Stimulated activated naive CD4-positive, alpha-beta T cell treated with Interleukin-2 at 50 U/mL for 16 hours (primary cell): ENCODE data around the gene DNAI4.
"Not testable (repeated sequence)": the region's sequence is repeated elsewhere in the genome, so short reads cannot be mapped to it uniquely, and the experiment has no call there.

Source experiments
- DNase-seq: peaks from one replicate; lab custom pipeline; 2025; lab: John Stamatoyannopoulos, UW

The DNAI4 gene

DNA sequence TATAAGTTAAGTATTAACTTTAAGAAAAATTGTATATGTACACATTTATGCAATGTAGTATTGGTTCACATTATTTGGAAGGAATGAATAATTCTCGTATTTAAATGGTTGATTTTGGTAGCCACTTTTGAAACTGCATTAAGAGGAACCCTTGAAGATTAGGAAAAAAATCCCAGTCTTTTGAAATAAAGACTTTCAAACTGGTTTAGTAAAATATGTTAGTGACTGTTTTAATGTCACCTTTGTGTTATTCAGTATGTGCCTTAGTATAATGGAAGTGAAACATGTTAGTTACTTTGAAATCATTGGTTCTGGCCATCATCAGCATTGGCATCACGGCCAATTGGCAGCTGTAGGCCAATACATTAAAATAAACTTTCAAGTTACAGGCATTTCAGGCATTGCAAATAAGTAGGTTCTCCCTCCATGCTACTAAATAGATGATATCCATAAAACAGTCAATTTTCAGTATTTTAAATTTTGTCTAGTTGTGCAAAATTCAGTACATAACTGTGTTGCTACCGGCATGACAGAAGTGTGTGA is 4.6 kb upstream of the DNAI4 start:
- no peak for DNase-seq

DNA sequence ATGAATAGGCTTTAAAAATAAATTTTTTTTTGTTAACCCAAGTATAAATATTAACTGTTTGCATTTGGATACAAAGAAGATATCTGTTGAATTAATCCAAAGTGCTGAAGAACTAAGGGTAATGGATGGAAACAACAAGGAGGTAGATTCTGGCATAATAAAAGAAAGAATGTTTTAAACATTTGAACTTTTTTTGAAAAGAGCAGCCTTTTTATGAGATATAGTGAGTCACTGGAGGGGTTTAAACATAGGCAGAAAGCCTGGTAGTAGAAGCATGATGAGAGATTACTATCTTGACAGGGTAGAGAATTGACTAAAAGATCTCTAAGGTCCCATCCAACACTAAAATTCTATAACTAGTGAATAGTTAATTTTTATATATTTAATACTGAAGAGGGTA is 2.9 kb upstream of the DNAI4 start:
- no peak for DNase-seq

DNA sequence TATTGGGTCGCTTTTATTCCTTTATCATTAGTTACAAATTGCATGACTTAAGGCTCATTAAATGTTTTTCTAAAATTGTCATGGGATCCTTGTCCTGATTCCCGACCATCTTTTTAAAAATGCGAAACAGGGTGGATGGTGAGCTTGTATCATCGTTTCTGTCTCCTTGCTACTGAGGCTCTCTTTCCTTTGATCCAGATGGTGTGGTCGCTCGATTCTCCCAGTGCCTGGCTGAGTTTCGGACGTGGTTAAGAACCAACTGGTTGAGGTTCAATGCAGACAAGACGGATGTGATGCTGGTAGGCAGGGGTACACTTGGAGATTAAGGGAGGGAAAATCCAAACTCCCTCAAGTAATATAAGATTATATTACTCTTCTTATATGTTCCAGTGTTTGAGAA is 1.3 kb upstream of the DNAI4 start:
- no peak for DNase-seq

DNA sequence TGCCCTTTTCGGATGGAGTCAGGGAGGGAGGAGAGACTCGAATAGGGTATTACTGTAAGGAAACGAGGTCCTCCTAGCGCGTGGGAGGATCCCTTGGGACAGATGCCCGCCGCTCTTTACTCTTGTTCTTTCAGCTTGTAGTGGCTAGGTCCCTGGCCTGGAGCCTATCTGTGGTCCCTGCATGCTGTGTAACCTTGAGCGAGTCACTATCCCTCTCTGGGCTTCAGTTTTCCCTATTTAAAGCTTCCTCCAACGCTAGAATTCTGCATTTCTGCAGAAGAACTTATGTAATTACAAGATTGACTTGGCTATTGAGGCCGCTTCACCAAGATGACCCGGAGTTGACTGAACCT is 878 bp upstream of the DNAI4 start:
- DNase-seq: no peak

DNA sequence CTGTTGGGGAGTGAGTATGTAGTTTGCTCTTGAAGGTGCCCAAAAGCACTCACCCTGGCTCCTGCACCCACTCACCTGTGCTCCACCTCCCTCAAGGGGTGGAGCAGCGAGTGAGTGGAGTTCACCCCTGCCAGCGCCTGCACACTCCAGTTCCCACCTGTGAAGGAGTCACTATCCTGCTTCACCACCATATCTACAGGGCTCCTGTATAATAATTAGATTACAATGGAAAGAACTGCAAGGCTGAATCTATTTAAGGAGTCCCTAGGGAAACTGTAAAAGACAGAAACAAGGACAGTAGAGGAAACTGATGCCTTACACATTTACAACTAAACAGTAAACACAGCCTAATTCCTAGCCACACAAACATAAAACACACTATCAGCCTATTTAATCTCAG is 4.1 kb downstream of the DNAI4 start:
- no peak for DNase-seq

DNA sequence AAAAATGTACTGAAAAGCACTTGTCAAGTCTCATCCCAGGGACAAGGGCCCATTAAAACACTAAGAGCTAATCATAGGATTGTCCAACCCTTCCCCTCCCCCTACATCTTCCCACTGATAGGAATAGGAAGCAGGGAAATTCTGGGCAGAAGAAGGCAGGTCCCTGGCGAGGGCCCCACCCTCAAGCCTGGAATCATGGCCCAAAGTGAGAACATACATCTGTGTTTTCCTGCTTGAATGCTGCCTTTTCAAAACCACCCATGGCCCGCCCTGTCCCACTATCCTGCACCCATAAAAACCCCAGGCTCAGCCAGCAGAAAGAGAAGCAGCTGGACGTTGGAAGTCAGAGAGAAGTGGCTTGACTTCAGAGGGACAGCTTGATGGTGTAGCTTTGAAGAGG is 4.8 kb downstream of the DNAI4 start:
- DNase-seq: no peak

DNA sequence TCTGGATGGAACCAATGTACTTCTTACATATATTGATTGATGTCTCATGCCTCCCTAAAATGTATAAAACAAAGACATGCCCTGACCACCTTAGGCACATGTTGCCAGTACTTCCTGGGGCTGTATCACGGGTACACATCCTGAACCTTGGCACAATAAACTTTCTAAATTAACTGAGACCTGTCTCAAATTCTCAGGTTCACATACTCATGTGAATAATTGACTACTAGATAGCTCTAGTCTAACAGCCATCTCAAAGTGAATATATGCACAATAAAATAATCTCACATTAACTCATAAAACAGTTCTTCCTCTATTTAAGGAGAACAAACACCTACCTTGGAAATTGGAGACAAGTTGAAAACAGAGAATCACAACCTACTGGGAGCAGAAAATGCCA is 5.6 kb downstream of the DNAI4 start:
- DNase-seq: no peak

DNA sequence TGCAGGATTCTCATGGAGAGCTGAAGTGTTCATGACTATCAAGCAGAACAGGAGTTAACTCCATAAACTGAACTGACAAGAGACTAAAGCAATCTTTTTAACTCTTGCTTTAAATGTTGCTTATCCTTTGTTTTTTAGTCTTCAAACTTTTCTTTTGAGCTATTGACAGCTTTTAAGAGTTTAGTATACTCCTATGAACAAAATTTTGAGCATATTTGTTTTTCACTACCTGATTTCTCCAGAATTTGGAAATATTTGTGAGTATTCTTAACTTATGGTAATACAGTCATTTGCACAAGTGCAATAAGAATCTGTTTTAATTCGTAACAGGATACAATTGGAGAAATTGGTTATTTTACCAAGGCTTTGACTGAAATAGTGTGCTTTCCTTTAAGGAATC is 7.2 kb downstream of the DNAI4 start:
- DNase-seq: no peak

DNA sequence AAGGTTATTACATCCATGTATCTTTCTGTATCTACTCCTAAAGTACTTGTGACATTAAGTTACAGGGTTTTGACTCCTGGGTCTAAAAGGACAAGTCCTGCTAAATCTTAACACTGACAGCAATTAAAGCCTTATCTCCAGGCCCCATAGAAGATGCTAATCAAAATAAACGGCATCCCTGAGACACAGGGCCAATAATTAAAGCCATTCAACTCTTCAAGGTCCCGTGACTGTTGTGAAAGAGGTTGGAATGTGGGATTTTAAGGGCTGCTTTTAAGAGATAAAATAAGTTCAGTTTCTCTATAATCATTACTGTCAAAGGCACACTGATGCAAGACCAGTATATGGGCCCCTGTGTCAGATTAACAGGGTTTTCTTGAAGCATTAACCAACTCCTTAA is 8.3 kb downstream of the DNAI4 start:
- no peak for DNase-seq

DNA sequence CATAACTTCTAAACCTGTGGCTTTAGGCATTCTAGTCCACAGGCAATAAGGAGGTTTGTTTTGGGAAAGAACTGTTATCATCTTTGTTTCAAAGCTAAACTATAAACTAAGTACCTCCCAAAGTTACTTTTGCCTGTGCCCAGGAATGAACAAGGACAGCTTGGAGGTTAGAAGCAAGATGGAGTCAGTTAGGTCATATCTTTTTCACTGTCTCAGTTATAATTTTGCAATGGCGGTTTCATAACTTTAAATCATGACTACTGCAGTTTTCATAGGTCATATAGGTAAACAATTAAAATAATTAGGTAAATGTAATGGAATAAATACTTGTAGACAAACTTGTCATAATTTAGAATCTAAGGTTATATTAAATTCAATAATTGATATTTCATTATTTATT is 9.5 kb downstream of the DNAI4 start:
- not testable (repeated sequence) for DNase-seq

DNA sequence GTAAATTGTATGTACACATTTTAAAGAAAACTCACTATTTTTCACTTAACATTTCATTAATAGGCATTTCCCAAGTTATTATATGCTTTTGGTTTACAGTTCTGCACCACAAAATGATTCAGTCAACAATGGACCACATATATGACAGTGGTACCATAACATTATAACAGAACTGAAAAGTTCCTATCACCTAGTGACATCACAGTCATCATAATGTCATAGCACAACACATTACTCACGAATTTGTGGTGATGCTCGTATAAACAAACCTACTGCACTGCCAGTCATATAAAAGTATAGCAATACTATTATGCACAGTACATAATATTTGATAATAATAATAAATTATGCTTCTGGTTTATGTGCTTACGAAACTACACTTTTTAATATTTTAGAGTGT is 30.9 kb downstream of the DNAI4 start:
- no peak for DNase-seq

DNA sequence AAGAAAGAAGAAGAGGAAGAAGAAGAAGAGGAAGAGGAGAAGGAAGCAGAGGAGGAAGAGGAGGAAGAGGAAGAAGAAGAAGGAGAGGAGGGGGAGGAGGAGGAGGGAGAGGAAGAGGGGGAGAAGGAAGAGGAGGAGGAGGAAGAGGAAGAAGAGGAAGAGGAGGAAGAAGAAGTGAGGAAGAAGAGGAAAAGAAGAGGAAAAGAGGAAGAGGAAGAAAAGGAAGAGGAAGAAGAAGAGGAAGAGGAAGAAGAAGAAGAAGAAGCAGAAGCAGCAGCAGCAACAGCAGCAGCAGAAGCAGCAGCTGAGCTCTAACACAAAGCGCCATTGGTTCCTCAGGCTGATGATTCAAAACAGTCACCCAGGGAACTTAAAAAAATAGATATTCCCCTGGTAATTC is 34.0 kb downstream of the DNAI4 start:
- DNase-seq: no peak

DNA sequence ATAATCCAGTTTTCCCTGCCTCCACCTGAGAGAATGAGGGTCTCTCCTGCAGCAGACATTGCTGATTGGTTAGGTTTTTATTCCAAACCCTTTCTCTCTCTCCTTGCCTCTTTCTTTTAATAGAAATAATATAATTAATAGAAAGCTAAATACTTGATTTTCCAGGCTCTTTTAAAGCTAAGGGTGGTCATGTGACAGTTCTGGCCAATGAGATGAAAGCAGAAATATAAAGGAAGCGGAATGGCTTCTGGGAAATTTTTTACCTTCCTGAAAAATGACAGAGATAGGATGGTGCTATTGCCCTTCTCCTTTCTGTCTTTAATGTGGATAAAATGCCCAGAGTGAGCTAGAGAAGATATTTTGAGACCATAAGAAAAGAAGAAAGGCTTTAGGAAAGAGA is 35.6 kb downstream of the DNAI4 start:
- no peak for DNase-seq

DNA sequence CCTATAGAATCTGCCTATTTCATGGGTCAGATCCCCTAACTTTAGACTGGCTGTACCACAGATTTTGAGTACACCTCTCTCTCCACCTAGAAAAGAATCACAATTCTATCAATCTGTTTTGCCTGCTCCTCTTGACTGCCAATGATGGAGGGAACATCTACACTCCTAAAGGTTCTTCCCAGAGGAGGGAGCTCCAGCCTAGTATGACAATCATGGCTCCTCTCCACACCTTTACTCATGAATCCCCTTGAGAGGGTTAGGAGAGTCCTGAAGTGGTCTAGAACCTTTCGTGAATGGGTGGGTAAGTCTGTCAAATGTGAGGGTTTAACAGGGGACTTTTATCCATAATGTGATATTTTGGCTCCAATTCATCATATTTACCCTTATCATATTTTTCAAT is 48.0 kb downstream of the DNAI4 start:
- no peak for DNase-seq

DNA sequence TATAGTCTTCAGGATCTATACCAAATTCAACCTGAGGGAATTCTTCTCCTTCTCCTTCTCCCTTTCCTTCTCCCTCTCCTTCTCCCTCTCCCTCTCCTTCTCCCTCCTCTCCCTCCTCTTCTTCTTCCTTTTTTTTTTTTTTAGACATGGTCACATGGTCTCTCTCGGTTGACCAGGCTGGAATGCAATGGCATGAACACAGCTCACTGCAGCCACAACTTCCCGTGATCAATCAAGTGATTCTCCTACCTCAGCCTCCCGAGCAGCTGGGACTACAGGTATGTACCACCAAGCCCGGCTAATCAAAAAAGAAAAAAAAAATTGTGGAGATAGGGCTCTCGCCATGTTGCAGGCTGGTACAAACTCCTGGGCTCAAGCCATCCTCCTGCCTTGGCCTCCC is 51.5 kb downstream of the DNAI4 start:
- DNase-seq: no peak

DNA sequence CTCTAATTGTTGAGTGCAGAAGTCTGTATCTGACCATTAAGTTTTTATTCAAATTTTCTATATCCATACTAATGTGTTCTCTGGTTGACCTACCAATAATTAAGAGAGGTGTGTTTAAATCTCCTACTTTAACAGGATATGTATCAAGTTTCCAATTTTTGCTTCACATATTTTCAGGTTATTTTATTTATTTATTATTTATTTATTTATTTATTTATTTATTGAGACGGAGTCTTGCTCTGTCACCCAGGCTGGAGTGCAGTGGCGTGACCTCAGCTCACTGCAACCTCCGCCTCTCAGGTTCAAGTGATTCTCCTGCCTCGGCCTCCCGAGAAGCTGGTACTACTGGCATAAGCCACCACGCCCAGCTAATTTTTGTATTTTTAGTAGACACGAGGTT is 52.6 kb downstream of the DNAI4 start:
- DNase-seq: not testable (repeated sequence)

DNA sequence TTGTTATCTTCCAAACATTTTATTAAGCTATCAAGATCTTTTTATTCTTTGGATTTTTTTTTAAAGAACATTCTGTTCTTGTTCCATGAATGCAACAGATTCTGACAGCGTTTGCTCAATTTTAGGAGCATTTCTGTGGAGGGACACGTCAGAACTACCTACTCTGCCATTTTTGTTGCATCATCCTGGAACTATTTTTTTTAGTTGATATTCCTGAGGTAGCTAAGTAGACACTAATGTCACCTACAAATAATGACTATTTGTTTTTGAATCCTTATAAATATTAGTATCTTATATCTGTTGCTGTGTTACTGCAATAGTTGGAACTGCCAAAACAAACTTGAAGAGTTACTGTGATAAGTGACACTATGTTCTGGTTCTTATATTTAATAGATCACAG is 57.2 kb downstream of the DNAI4 start:
- no peak for DNase-seq

DNA sequence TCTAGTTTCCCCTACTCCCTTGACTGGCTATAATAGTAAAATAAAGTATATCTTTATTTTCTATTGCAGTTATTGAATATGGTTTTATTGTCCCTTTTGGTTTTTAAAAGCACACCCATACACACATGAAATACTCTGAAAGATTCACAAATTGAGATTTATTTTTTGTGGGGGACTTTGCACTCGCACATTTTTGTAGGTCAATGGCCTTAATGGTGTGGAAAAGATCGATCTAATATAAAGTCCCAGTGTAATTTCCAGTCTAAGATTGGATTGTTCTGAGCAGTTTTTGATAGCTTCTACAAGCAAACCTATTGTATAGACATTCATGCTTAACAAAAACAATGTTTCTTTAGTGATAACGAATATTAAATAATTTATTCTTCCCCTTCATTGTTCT is 64.1 kb downstream of the DNAI4 start:
- no peak for DNase-seq

DNA sequence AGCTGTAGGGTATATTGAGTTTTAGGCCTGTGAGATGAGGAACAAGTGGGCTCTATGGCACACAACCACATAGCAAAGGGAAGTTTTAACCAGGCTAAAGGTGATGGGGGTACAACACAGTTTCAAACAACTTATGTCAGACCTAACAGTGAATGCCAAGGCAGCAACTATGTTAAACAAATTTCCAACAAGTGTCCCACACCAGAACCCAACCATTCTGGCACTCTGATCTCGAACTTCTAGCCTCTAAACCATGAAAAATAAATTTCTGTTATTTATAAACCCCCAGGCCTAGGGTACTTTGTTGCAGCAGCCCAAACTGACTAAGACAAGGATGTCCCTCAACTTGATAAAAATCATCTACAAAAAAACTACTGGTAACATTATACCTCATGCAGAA is 71.3 kb downstream of the DNAI4 start:
- no peak for DNase-seq

DNA sequence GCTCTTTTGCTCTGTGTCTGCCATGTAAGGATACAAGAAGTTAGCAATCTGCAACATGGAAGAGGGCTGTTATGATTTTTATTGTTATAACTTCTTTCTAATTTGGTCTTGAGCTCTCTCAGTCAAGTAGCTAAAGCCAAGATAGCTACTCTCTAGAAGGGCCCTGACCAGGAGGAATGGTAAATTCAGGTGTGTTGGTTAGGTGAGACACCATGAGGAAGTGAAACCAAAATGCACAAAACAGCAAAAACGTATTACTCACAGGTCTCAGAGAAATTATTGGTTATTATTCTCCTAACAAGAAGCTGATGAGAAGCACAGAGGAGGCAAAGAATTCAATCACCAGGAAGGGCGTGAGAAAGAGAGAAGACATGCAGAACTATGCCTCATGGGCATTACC is 71.8 kb downstream of the DNAI4 start:
- DNase-seq: no peak

DNA sequence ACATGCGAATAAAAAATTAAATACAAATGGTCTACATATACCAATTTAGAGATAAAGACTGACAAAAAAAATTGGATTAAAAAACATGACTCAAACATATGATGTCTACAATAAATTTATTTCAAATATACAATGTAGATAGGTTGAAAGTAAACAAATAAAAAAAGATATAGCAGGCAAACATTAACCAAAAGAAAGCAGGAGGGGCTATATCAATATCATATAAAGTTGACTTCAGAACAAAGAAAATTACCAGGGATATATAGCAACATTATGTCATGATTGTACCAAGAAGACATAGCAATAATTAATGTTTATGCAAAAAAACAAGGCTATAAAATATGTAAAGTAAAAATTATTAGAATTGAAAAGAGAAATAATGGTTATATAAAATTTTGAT is 73.7 kb downstream of the DNAI4 start:
- DNase-seq: no peak

DNA sequence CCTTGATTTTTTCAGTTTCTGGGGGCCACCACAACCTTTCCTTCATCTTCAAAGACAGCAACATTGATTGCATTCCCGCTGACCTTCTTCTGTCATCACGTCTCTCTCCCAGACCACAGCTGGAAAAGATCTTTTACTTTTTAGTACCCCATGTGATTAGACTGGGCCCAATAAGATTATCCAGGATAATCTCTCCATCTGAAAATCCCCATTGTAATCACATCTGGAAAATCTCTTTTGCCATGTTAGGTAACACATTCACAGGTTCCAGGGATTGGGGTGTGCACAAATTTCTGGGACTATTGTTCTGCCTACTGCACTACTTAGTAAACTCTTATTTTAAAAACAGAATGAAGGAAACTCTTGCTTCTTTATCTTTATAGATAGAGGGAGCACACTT is 76.5 kb downstream of the DNAI4 start:
- no peak for DNase-seq

DNA sequence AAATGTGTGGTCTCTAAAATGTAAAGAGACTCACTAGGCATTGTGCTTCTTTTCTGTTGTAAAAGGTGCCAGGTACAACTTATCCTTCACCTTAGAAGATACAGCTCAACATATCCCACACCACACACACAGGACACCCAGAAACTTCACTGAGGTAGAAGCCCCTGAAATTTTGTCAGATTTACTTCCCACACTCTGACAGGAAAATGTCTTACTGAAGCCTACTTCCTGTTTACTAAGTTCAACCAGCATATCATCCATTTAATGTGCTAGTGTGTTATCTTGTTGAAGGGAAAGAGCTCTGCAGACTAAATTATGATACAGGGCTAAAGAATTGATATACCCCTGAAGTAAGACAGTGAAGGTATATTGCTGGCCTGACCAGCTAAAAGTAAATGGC is 83.7 kb downstream of the DNAI4 start:
- DNase-seq: no peak

DNA sequence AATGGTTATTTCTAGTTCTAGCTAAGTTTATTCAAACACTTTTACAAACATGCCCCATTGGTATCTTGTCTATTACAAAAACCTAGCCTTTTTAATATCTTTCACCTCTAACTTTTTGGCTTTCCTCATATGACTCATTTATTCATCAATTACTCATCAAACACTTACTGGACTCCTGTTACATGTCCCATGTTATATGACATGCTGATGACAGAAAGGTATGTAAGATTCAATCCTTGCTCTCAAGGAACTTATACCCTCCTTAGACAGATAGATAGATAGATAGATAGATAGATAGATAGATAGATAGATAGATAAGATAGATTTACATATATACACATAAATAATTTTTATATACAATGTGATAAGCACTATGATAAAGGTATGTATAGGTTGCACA is 89.7 kb downstream of the DNAI4 start:
- DNase-seq: no peak

DNA sequence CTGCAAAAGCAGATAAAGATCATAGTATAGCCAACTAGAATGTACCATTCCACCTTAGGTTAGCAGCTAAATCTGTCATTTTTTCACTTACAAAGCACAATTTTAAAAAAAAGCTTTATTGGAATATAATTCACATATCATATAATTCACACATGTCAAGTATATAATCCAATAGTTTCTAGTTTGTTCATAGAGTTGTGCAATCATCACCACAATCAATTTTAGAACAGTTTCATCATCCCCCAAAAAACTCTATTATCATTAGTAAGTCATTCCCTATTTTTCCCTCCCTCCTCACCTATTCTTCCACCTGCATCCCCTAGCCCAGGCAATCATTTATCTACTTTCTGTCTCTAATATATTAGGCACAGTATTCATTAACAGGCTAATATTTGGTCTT is 91.5 kb downstream of the DNAI4 start:
- DNase-seq: no peak
